Measurements from ENCODE around the gene PACRG. TPM values are rescaled to one million over a fixed set of nuclear protein-coding genes. Genes with fewer than 3 reads are reported as not detected.

The PACRG gene
- total RNA-seq, 1 donor from 2014 or later: 1.1 TPM

GRCh38 chr6:162964488-162965140 lies 236.8 kb downstream of the PACRG start:
- no peaks in the 10 kb centered on the region for H3K9me3 Mint-ChIP-seq (ENCODE audit: low read depth)
- H3K27ac Mint-ChIP-seq (ENCODE audit: unreplicated experiment): peak overlapping the region; percentile 93
- H3K36me3 Mint-ChIP-seq (ENCODE audit: low read depth): no peaks in the 10 kb centered on the region
- no peaks in the 10 kb centered on the region for H3K27me3 Mint-ChIP-seq (ENCODE audit: low read depth)
- DNase-seq (ENCODE audit: low spot score): no peak
- TF ChIP-seq CTCF (IDR thresholded peaks at IDR 0.05): no peak
- peaks cover 14% of the 10 kb centered on the region for H3K4me1 Mint-ChIP-seq (ENCODE audit: low read depth)
- no peak overlapping the region for H3K4me3 Mint-ChIP-seq (ENCODE audit: unreplicated experiment)

- Mint-ChIP-seq H3K9me3 (ENCODE audit: low read depth) (no peaks in the 10 kb centered on the region), H3K4me3 (ENCODE audit: unreplicated experiment) (no peak overlapping the region), H3K36me3 (ENCODE audit: low read depth) (no peaks in the 10 kb centered on the region), H3K4me1 (ENCODE audit: low read depth) (peaks cover 14% of the 10 kb centered on the region), H3K27ac (ENCODE audit: unreplicated experiment) (peak overlapping the region; percentile 93), H3K27me3 (ENCODE audit: low read depth) (no peaks in the 10 kb centered on the region)
- no peak for TF ChIP-seq CTCF (IDR thresholded peaks at IDR 0.05)
- DNase-seq (ENCODE audit: low spot score): no peak
Observed at GRCh38 chr6:162965366-162965765, 237.6 kb downstream of the PACRG start.

- no peak for DNase-seq (ENCODE audit: low spot score)
- H3K36me3 Mint-ChIP-seq (ENCODE audit: low read depth): no peaks in the 10 kb centered on the region
- no peaks in the 10 kb centered on the region for H3K27me3 Mint-ChIP-seq (ENCODE audit: low read depth)
- H3K4me1 Mint-ChIP-seq (ENCODE audit: low read depth): no peaks in the 10 kb centered on the region
- no peaks in the 10 kb centered on the region for H3K9me3 Mint-ChIP-seq (ENCODE audit: low read depth)
- TF ChIP-seq CTCF (IDR thresholded peaks at IDR 0.05): no peak
- no peak overlapping the region for H3K4me3 Mint-ChIP-seq (ENCODE audit: unreplicated experiment)
- no peak overlapping the region for H3K27ac Mint-ChIP-seq (ENCODE audit: unreplicated experiment)
Observed at GRCh38 chr6:162970246-162970645, 242.5 kb downstream of the PACRG start.

GRCh38 chr6:162971356-162971755 lies 243.6 kb downstream of the PACRG start:
- H3K9me3 Mint-ChIP-seq (ENCODE audit: low read depth): no peaks in the 10 kb centered on the region
- TF ChIP-seq CTCF (IDR thresholded peaks at IDR 0.05): no peak
- H3K4me1 Mint-ChIP-seq (ENCODE audit: low read depth): no peaks in the 10 kb centered on the region
- H3K4me3 Mint-ChIP-seq (ENCODE audit: unreplicated experiment): no peak overlapping the region
- H3K36me3 Mint-ChIP-seq (ENCODE audit: low read depth): no peaks in the 10 kb centered on the region
- H3K27ac Mint-ChIP-seq (ENCODE audit: unreplicated experiment): no peak overlapping the region
- H3K27me3 Mint-ChIP-seq (ENCODE audit: low read depth): no peaks in the 10 kb centered on the region
- no peak for DNase-seq (ENCODE audit: low spot score)

GRCh38 chr6:162973151-162973872 lies 245.5 kb downstream of the PACRG start:
- DNase-seq (ENCODE audit: low spot score): no peak
- no peak for TF ChIP-seq CTCF (IDR thresholded peaks at IDR 0.05)
- H3K27ac Mint-ChIP-seq (ENCODE audit: unreplicated experiment): no peak overlapping the region
- H3K9me3 Mint-ChIP-seq (ENCODE audit: low read depth): no peaks in the 10 kb centered on the region
- peaks cover 1% of the 10 kb centered on the region for H3K4me1 Mint-ChIP-seq (ENCODE audit: low read depth)
- no peaks in the 10 kb centered on the region for H3K27me3 Mint-ChIP-seq (ENCODE audit: low read depth)
- no peaks in the 10 kb centered on the region for H3K36me3 Mint-ChIP-seq (ENCODE audit: low read depth)
- H3K4me3 Mint-ChIP-seq (ENCODE audit: unreplicated experiment): no peak overlapping the region
